Glomerular endothelial cell (primary cell): ENCODE results near the gene HUNK. TPM values are rescaled to one million over a fixed set of nuclear protein-coding genes. Genes with fewer than 3 reads are reported as not detected.

Experiments used
- DNase-seq: peaks from one replicate; pipeline ENCODE4 v3.0.0-alpha.2; 2011; ENCODE audit warnings: low read depth, low spot score; ENCODE audit errors: extremely low read depth
- total RNA-seq: library from RNA; depleted of rRNA; stranded (reverse); fragments of >200 nt; gene quantifications from 2 replicates; pipeline ENCODE4 v1.2.3, GENCODE V29; 2015

The HUNK gene
- total RNA-seq, 1 donor from 2014 or later, result not detected

- no peak for DNase-seq
Measured at GRCh38 chr21:31991356-31992331, 118.8 kb downstream of the HUNK start.

DNA sequence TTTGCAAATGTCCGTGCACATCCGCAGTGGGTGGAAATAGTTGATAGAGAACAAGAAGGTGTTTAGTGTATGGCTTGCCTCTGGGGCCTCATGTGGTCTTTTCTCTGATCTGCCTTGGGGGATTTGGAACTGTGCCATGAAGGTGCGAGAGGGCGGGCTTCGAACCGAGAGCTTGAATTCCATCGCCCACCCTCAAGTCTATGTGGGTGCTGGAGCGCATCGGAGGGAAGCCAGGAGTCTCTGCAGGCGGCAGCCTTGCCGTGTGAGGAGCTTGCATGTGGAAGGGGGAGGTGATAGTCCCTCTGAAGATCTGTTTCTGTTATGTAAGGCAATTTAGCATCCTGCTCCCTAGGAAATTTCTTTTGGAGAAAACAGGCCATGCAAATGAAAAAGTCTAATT lies 119.6 kb downstream of the HUNK start:
- no peak for DNase-seq

- DNase-seq, result no peak
Measured at GRCh38 chr21:31993826-31994825, 121.3 kb downstream of the HUNK start.

DNA sequence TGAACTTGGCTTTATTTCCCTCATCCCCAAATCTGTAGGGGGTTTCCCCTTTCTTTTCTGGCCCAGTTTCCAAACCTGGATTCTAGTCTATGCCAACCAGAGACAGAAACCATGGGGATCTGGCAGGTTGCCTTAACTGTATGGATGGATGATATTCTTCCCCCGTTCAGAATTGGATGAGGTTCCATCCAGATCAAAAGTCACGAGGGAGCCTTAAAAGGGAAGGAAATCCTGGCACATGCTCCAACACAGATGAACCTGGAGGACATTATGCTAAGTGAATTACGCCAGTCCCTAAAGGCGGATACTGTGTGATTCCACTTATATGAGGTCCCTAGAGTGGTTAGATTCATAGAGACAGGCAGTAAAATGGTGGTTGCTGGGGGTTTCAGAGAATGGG lies 124.4 kb downstream of the HUNK start:
- no peak for DNase-seq

- no peak for DNase-seq
Measured at GRCh38 chr21:31999810-32000468, 127.1 kb downstream of the HUNK start.

DNA sequence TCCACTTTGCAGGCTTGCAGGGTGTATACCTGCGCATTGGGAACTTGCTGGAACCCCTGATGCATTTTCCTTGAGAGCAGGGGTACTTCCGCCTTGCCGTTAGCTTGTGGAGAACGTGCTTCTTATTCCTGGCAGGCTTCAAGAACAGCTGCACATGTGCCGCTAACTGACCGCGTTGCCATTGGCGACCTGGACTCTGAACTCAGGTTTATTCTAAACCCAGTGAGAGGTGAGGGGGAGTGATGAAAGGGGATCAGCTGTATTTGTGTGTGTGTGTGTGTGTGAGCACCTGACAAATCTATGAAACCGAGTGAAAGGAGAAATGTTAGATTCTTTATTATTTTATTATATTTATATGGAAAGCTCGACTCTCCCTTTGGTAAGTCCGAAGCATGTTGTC lies 128.6 kb downstream of the HUNK start:
- no peak for DNase-seq

DNA sequence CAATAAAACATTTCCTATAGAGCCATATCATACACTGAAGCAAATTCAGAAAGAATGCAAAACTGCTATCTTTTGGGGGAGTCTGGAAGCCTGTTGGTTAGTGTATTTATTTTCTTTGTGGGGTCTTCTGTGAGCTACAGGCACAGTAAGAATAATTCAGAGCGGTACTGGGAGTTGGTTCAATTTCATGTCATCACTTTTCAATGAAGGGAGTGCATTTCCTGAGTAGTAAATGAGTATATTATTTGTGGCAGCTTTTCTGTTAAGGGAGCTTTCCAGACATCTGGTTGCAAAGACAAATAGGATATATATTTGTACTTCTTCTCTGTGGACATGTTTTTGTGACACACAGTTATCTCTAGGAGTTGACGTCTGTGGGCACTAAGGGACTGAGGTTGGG lies 130.6 kb downstream of the HUNK start:
- no peak for DNase-seq

DNA sequence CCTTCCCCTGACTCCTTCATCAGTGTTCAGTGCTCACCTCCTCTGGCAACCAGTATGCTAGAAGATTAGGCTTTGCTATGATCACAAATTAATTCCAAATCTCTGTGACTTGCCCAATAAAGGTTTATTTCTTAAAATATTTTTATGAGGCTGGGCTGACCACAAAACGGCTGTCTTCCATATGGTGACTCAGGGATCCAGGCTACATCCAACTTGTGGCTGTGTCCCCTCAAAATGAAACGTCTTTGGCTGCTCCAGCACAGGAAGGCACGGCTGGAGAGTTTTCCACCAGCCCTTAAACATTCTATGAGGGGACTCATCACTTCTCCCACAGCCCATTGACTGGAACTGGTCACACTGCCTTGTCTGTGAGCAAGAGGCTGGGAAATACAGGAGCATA lies 131.5 kb downstream of the HUNK start:
- DNase-seq, result no peak

DNA sequence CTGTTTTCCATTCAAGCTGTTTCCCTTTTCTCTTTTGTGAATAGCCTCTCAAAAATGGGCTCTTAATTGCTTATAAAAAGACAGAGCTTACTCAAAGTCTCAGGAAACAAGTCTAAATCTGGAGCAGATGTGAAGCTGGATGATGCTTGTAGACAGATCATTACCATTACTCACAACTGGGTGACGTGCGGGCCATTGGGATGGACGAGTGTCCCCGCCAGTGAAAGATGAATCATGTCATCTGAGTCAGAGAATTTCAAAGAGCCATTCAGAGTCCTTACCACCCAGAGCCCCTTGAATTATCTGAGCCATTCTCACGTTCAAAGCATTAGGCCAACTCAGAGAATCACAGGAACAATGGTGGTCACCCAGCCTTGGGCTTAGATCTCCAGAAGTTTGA lies 134.6 kb downstream of the HUNK start:
- no peak for DNase-seq

DNA sequence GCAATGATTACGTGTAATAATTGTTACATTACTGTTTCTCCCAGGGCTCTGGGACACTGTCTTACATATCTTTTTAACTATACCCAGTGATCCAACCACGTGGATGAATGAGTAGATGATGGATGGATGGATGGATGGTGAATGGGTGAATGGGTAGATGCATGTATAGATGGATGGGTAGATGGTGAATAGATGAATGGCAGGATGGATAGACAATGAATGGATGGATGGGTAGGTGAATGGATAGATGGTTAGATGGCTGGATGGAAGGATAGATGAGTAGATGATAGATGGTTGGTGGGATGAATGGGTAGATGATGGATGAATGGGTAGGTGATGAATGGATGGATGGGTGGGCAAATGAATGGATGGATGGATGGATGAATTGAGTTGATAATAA lies 135.9 kb downstream of the HUNK start:
- DNase-seq, result no peak

DNA sequence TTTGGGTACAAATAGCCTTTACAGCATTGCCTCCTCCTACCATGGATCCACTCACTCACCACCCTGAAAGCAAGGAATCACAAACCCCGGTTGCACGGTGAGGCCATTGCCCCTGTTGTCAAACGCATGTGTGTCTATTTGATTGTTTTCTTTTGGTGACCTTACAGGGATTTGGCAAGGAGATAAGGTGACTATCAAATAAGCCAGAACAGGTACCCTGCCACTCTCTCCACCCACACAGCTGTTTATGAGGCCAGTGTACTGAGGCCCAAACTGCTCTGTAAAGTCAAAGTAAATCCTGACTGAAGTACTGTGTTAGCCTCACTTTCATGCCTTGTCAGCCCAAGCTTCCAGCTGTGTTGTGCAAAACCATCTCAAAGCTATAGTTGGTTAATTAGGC lies 136.4 kb downstream of the HUNK start:
- DNase-seq, result no peak

DNA sequence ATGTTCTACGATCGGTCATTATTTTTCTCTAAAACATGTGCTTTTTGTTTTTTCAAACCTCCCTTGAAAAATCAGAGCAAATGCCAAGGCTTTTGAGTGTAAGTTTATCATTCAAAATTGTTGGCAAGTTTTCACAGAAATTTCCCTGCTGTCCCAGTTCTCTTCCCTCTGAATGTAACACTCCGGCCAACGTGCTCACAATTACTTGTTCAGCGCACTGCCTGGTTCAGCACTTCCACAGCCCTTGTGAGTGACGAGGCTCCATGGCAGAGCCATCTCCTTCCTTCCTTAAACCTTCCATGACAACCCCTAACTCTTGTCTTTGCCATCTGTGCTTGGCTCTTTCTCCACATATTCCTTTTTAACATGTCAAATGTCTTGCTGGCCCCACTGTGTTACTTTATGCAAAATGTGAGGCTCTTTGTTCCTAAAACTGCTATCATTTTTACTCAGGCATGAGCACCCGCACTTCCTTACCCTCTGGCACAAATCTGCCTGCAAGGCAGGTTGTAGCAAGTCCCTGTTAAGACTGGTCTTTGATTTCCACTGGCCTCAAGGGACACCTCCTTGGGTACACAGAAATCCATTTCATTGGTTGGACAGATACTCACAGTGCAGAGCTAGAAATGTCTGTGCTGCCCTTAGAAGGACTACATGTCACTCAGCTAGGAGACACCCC lies 142.8 kb downstream of the HUNK start:
- no peak for DNase-seq

DNA sequence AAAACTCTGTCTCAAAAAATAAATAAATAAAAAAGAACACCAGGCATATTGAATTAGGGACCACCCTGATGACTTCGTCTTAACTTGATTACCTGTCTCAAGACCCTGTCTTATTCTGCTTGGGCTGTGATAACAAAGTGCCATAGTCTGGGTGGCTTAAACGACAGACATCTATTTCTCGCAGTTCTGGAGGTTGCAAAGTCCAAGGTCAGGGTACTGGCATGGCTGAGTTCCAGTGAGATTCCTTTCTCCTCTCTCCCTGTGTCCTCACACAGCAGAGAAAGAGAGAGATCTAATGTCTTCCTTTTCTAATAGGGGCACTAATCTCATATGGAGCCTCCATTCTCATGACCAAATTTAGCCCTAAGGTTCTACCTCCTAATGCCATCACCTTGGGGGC lies 145.6 kb downstream of the HUNK start:
- DNase-seq, result no peak

DNA sequence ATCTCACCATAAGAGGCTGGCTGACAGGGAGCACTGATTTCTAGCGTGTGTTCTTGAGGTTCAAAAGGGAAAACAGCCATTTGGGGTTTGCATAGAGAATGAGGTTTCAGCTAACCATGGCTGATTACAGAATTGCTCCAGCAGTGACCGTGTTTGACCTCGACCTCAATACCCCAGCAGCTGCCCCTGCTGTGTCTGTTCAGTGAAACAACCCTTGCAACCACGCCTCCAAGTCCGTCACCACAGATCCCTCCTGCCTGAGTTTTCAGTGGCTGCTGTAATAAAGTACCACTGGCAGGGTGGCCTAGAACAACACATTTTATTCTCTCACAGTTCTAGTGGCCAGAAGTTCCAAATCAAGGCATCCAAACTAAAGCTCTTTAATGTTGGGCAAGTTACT lies 147.7 kb downstream of the HUNK start:
- no peak for DNase-seq

- DNase-seq, result no peak
Measured at GRCh38 chr21:32021319-32021994, 148.6 kb downstream of the HUNK start.

- DNase-seq, result no peak
Measured at GRCh38 chr21:32022146-32022545, 149.3 kb downstream of the HUNK start.

GRCh38 chr21:32030146-32030652 lies 157.4 kb downstream of the HUNK start:
- DNase-seq, result no peak

DNA sequence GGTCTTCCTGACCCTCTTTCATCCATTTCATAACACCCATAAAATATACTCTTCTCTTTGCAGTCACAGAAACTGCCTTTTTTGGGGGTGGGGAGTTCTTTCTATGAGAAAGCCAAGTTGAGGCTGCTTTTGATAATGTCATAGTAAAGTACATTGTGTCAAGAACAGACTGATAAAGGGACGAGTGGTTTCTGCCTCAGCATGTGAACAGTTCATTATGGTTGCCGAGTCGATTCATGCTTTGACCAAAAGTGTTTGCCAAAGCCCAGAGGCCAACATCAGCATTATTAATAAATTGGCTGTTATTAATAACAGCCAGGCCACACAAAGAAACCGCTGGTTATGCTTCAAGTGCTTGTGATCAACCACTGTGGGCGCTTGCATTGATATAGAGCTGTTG lies 162.0 kb downstream of the HUNK start:
- DNase-seq, result no peak

DNA sequence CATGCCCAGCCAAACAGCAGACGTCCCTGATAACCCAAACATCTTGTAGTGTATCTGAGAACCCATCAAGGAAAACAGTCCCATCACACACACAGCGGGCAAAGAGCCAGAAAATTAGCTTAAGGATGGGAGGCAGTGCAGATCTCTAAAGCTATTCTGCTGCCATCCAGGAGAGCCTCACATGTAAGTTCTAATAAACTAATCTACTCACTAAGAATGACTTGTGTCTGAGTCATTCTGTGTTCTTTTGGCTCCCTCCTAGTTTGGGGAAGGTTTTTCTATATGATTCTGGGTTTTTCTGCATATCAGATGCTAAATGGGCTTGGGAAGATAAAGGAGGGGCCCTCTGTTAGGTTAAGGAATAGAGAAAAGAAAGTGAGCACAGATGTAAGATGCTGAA lies 162.8 kb downstream of the HUNK start:
- DNase-seq, result no peak

DNA sequence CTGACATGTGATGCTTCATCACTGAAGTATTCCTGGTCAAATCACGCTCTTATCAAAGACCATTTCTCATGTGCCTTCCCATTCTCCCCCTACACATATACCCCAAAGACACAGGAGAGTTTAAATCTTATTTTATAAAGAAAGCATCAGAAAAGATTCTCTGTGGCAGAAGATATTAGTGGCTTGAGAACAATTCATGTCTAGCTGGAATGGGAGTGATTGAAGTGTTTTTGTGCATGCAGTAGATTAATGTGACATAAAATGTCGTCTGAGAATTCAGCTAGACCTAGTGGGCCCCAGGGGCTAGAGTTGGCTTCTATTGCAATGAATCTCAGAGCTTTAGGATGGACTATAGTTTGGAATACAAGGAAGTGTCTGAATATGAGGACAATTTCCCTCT lies 163.9 kb downstream of the HUNK start:
- DNase-seq, result no peak
